ENCODE measurements around the gene COL19A1.

The COL19A1 gene

DNA sequence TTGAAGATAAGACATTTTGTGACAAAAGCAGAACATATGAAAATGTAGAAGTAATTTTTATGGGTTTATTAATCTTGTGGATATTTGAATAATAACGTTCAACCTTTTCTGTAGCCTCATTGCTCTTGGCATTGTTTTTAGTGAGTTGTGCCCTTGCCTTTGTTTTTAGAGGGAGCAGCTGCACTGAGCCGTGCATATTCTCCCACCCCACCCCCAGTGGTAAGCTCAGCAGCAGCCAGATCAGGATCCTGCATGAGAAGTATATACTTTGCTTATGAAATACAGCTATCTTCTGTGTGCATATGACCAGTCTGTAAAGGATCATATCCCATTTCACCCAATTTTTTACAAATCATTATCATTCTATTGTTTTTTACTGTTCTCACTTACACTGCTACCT, 252.3 kb downstream of the COL19A1 start:
- H3K27ac ChIP-seq: no peak overlapping the region
- no peak for TF ChIP-seq ZFX (IDR thresholded peaks at IDR 0.05; ENCODE audit: borderline replicate concordance)
- TF ChIP-seq, protein P1, sequence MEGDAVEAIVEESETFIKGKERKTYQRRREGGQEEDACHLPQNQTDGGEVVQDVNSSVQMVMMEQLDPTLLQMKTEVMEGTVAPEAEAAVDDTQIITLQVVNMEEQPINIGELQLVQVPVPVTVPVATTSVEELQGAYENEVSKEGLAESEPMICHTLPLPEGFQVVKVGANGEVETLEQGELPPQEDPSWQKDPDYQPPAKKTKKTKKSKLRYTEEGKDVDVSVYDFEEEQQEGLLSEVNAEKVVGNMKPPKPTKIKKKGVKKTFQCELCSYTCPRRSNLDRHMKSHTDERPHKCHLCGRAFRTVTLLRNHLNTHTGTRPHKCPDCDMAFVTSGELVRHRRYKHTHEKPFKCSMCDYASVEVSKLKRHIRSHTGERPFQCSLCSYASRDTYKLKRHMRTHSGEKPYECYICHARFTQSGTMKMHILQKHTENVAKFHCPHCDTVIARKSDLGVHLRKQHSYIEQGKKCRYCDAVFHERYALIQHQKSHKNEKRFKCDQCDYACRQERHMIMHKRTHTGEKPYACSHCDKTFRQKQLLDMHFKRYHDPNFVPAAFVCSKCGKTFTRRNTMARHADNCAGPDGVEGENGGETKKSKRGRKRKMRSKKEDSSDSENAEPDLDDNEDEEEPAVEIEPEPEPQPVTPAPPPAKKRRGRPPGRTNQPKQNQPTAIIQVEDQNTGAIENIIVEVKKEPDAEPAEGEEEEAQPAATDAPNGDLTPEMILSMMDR (IDR thresholded peaks at IDR 0.05): no peak

DNA sequence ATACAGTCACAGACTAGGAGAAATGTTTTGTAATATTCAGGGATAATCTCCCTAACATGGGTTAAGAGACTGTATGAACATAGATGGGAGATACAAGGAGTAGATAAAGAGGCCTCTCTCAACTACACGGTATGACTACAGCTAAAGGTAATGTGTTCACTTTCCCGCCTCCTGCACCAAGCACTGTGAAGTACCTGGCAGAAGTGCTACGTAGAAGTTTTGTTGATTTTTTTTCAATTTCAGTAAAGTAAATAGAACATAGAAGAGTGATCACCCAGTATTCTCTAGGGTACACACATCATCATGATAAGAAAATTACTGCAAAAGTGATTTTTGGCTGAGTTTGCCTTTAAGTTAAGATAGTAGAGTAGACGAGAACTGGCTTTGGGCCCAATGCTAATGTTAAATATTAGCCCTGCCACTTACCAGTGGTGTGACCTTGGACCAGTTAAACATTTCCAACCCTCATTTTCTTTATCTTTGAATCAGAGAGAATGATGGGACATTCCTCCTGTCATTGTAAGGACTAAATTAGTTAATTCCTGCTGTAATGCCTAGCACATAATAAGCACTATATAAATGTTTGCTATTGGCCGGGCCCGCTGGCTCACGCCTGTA, 253.0 kb downstream of the COL19A1 start:
- TF ChIP-seq, protein P1 (IDR thresholded peaks at IDR 0.05): no peak
- no peak for TF ChIP-seq ZFX (IDR thresholded peaks at IDR 0.05; ENCODE audit: borderline replicate concordance)
- no peak overlapping the region for H3K27ac ChIP-seq

DNA sequence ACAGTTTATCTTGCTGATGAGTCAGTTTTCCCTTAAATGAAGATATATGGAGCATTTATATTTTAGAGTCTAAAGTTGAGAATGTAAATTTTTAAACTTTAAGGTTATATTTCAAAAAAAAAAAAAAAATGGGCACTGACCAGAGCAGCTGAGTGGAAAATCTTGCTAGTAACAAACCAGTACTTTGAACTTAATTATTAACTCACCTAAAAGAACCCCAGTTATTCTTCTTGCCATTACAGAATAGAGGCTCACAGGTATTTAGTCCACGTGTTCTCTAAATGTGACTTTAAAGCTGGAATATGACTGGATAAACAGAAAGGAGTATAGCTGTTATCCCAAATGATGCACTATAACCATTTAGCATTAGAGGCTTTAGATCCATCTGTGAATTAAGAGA, 258.1 kb downstream of the COL19A1 start:
- TF ChIP-seq ZFX (IDR thresholded peaks at IDR 0.05; ENCODE audit: borderline replicate concordance): no peak
- TF ChIP-seq, protein P1 (IDR thresholded peaks at IDR 0.05): no peak
- no peak overlapping the region for H3K27ac ChIP-seq

DNA sequence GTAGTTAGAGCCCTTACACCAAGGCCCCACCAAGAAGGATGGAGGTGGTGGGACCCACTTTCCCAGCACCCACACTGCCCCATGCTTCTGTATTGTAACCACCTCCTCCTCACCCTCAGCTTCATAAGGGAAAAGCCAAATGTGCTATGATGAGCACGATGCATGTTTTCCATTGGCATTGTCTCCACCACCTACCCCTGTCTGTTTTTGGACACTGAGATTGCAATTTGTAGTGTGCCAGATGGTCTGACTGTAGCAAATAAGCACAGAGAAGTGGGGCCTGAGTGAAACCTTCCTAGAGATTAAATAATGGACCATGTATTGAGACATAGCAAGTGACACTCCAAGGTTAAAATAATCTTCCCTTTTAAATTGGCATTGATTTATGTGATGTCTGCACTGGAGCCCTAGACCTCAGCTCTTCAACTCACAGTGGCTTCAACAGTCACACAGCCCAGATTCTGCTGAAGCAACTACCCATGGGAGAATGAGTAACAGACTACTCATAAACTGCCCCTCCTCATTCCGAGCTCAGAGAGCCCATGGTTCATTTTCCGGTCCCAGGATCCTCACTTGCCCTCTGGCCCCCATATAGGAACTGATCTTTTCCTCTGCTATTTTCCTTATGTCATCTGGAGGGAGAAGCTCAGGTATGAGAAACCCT, 258.7 kb downstream of the COL19A1 start:
- no peak overlapping the region for H3K27ac ChIP-seq
- TF ChIP-seq ZFX (IDR thresholded peaks at IDR 0.05; ENCODE audit: borderline replicate concordance): no peak

DNA sequence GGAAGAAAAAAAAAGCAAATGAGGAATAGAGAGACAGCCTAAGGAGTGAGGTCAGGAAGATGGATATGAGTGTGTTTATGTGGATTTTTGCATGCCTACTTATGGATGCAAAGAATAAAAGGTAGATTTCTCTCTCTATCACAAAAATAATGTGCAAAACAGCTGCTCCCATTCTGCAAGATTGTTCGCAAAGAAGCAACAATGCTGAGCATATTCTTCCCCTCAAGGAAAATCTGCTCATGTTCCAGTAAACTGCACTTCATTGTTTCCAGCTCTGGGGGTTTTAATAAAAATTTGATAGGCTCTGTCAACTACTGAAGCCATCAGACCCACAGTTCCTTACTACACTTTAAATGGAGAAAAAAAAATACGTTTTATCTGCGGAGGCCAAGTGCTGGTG, 259.2 kb downstream of the COL19A1 start:
- H3K27ac ChIP-seq: no peak overlapping the region
- TF ChIP-seq, protein P1 (IDR thresholded peaks at IDR 0.05): no peak
- TF ChIP-seq ZFX (IDR thresholded peaks at IDR 0.05; ENCODE audit: borderline replicate concordance): no peak

DNA sequence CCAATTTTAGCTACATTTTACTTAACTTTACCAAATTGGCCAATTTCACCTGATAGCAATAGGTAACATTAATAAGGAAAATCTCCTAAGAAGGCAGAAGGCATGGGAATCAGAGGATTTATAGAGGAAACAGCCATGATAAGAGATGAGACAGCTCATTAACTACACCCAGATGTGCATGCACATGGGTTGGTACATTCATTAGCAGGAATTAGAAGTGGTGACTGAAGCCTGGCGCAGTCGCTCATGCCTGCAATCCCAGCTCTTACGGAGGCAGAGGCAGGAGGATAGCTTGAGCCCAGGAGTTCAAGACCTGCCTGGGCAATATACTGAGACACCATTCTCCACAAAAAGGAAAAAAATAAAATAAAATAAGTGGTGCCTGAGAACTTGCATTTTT, 263.0 kb downstream of the COL19A1 start:
- TF ChIP-seq, protein P1 (IDR thresholded peaks at IDR 0.05): no peak
- TF ChIP-seq ZFX (IDR thresholded peaks at IDR 0.05; ENCODE audit: borderline replicate concordance): no peak
- H3K27ac ChIP-seq: no peak overlapping the region

DNA sequence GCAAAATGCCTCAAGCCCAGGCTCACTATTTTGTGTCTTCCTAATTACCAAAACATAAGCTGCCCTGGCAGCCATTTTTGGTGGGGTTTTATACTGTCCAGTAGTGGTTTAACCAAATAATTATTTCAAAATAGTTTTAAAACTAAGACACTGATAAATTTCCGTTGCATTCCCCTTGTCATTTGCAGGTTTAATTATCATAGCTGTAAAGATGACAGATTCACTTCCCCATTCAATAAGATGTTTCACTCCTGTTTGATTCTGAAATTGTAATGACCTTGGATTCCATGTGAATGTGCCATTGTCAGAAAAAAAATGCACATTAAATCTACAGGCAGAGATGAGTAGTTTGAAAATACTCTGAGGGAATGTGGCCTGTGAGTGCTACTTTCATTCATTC, 264.5 kb downstream of the COL19A1 start:
- TF ChIP-seq, protein P1 (IDR thresholded peaks at IDR 0.05): no peak
- no peak for TF ChIP-seq ZFX (IDR thresholded peaks at IDR 0.05; ENCODE audit: borderline replicate concordance)
- no peak overlapping the region for H3K27ac ChIP-seq
